Fibroblast of the aortic adventitia (primary cell): ENCODE results near the gene RBPJ. TPM values are rescaled to one million over a fixed set of nuclear protein-coding genes. Genes with fewer than 3 reads are reported as not detected.

ENCODE experiments used
- DNase-seq: peaks from one replicate; pipeline ENCODE4 v3.0.0-alpha.2; 2010; ENCODE audit warnings: low read depth
- H3K4me3 ChIP-seq: 2 replicates; pipeline ENCODE4 v1.5.1; 2011; ENCODE audit warnings: low read depth, mild to moderate bottlenecking, control low read depth, low read length, moderate library complexity
- CTCF ChIP-seq: IDR thresholded peaks from 2 replicates; pipeline ENCODE4 v1.5.1; 2011; ENCODE audit warnings: mild to moderate bottlenecking, low read length, control low read depth, inconsistent platforms; ENCODE audit not compliant: insufficient read depth
- total RNA-seq: library from RNA; depleted of rRNA; stranded (reverse); fragments of >200 nt; gene quantifications from 2 replicates; pipeline ENCODE4 v1.2.3, GENCODE V29; 2012; ENCODE audit warnings: low replicate concordance

The RBPJ gene
- total RNA-seq, 1 donor, result 264 TPM

GRCh38 chr4:26323821-26324220, 3.0 kb downstream of the RBPJ start:
- DNase-seq, result peak; percentile 88
- TF ChIP-seq CTCF, result peak; percentile 46
- H3K4me3 ChIP-seq, result no peak overlapping the region

GRCh38 chr4:26325191-26325590, 4.4 kb downstream of the RBPJ start:
- peak; percentile 67 for DNase-seq
- TF ChIP-seq CTCF, result peak; percentile 60
- no peak overlapping the region for H3K4me3 ChIP-seq

GRCh38 chr4:26326791-26327190, 6.0 kb downstream of the RBPJ start:
- H3K4me3 ChIP-seq, result no peak overlapping the region
- no peak for TF ChIP-seq CTCF
- peak; percentile 89 for DNase-seq

GRCh38 chr4:26330186-26330787, 9.5 kb downstream of the RBPJ start:
- peak; percentile 68 for TF ChIP-seq CTCF
- H3K4me3 ChIP-seq, result no peak overlapping the region
- DNase-seq, result peak; percentile 75

- TF ChIP-seq CTCF, result no peak
Observed at GRCh38 chr4:26330946-26331345, 10.1 kb downstream of the RBPJ start.

GRCh38 chr4:26331380-26331950, 10.7 kb downstream of the RBPJ start:
- no peak for DNase-seq
- TF ChIP-seq CTCF, result no peak
- no peak overlapping the region for H3K4me3 ChIP-seq

More at GRCh38 chr4:26330946-26331345, 10.1 kb downstream of the RBPJ start:
- DNase-seq, result no peak
- H3K4me3 ChIP-seq, result no peak overlapping the region
